Measurements from ENCODE around the gene GNB5.

- TF ChIP-seq CTCF (conservative IDR thresholded peaks at IDR 0.05) (no peak), ZFX (IDR thresholded peaks at IDR 0.05) (no peak)
These were observed 95.5 kb downstream of the GNB5 start for GRCh38 chr15:52095597-52096262.
